GM12892 (cell line): ENCODE data around the gene PPP1CA.

Experiments
- POLR2A ChIP-seq: IDR thresholded peaks from 2 replicates; pipeline ENCODE4 v1.6.1; 2011; ENCODE audit warnings: low read depth, low read length, control low read depth
- POLR2AphosphoS5 ChIP-seq: IDR thresholded peaks from 2 replicates; pipeline ENCODE4 v1.6.1; 2011; ENCODE audit warnings: low read depth, low read length, control low read depth
- TAF1 ChIP-seq: IDR thresholded peaks from 2 replicates; pipeline ENCODE4 v1.6.1; 2011; ENCODE audit warnings: low read depth, mild to moderate bottlenecking, control low read depth, low read length, borderline replicate concordance

GRCh38 chr11:67441098-67441563, 39.5 kb upstream of the PPP1CA start:
- TF ChIP-seq POLR2AphosphoS5 (no peak), TAF1 (no peak), POLR2A (no peak)
